HG03280 (cell line): ENCODE results near the gene HPD.
A peak's percentile ranks its signal among the peaks of the same experiment; 100 is the strongest.

Experiments
- ATAC-seq: cut with Tn5 transposase; IDR thresholded peaks from one replicate; pipeline ENCODE4 v1.9.1; 2021; ENCODE audit warnings: mild to moderate bottlenecking, moderate library complexity; ENCODE audit not compliant: unreplicated experiment

HPD gene

DNA sequence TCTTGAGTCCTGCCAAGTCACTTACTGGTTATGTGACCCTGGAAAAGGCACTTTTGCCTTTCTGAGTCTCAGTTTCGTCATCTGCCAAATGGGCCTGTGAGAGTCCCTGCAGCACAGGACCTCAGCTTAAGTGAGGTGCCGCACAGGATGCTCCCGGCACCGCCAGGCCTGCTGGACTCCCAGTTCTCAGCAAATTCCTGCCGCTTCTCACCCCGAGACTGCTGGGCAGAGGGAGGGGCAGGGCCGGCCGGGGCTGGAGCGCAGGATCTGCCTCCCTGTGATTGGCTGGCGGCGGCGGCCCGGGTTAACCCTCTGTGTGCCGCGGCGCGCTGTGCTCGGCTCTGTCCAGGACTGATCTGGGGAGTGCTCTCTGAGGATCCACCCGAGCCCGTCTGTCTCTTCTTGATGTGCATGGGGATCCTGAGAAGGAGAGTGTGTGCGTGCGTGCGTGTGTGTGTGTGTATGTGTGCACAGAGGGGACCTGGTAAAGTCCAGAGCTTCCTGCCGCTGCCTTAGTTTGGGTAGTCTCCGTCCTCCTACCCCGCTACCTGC, 46.3 kb downstream of the HPD start:
- peak; percentile 14 for ATAC-seq

GRCh38 chr12:121811434-121812319, 47.0 kb downstream of the HPD start:
- peak; percentile 73 for ATAC-seq

DNA sequence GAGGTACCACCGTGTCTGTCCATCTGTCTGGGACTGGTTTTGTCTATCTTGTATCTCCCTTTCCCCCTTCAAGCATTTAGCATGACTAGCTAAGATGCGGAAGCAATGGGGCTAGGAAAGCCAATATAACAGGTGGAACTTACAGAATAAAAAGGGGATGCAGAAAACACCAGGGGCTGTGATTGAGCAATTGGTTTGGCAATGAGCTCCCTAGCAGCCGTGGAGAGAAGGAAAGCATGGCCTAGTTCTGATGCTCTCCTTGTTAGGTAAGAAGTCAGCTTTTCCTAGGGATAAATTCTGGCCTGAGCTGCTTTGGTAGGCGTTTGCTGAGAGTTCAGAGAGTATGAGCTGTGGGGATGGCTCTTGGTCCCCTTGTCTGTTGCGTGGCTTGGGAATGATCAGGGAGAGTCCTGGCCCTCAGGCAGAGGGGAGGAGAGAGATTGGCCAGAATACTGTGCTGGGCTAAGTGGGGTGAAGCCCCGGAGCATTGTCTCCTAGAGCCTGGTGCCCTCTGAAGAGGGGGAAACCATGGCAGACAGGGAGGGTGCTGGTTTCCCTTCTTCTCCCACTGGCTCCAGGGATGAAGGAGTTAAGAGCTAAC, 47.7 kb downstream of the HPD start:
- ATAC-seq, result no peak

DNA sequence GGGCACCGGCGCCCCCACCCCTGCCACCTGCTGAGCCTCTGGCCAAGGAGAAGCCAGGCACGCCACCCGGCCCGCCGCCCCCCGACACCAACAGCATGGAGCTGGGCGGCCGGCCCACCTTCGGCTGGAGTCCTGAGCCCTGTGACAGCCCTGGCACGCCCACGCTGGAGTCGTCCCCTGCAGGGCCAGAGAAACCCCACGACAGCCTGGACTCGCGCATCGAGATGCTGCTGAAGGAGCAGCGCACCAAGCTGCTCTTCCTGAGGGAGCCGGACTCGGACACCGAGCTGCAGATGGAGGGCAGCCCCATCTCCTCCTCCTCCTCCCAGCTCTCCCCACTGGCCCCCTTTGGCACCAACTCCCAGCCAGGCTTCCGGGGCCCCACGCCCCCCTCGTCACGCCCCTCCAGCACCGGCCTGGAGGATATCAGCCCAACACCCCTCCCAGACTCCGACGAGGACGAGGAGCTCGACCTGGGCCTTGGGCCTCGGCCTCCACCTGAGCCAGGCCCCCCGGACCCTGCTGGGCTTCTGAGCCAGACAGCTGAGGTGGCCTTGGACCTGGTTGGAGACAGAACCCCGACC, 48.3 kb downstream of the HPD start:
- no peak for ATAC-seq

- ATAC-seq, result no peak
These were observed 48.9 kb downstream of the HPD start for GRCh38 chr12:121809712-121810116.

DNA sequence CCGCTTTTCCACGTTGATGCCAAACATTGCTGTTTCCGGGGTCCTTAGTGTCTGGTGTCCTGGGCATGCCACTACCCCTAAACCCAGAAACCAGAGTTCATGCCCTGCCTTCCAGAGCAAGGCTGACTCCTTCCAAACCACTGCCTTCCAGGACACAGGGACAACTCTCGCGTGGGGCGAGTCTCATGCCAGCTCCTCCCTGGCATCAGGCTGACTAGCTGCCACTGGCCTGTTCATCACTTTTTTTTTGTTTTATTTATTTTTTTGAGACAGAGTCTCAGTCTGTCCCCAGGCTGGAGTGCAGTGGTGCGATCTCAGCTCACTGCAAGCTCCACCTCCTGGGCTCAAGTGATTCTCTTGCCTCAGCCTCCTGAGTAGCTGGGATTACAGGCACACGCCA, 50.0 kb downstream of the HPD start:
- ATAC-seq, result no peak

- ATAC-seq, result no peak
These were observed 50.9 kb downstream of the HPD start for GRCh38 chr12:121807642-121808347.

GRCh38 chr12:121806546-121807423, 51.9 kb downstream of the HPD start:
- no peak for ATAC-seq

DNA sequence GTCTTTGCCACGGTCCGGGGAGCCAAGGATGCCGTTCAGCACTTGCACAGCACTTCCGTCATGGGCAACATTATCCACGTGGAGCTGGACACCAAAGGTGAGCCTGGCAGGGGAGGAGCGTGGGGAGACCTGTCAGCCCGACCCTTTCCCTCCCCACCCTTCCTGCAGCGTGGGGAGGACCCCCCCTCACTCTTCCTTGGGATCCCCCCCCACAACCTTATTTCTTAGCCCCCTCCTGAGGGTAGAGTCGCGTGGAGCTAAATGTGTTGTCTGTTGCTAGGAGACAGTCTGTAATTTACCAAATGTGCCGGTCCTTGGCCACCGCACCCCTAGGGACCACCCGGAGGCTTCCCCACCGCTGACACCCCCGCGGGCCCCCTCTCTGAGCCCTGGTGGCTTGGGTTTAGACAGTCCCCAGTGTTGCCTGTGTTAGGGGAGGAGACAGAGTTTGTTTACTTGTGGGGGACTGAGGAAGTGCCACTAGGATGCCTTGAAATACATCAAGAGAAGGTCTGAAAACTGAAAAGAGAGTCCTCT, 52.6 kb downstream of the HPD start:
- no peak for ATAC-seq

DNA sequence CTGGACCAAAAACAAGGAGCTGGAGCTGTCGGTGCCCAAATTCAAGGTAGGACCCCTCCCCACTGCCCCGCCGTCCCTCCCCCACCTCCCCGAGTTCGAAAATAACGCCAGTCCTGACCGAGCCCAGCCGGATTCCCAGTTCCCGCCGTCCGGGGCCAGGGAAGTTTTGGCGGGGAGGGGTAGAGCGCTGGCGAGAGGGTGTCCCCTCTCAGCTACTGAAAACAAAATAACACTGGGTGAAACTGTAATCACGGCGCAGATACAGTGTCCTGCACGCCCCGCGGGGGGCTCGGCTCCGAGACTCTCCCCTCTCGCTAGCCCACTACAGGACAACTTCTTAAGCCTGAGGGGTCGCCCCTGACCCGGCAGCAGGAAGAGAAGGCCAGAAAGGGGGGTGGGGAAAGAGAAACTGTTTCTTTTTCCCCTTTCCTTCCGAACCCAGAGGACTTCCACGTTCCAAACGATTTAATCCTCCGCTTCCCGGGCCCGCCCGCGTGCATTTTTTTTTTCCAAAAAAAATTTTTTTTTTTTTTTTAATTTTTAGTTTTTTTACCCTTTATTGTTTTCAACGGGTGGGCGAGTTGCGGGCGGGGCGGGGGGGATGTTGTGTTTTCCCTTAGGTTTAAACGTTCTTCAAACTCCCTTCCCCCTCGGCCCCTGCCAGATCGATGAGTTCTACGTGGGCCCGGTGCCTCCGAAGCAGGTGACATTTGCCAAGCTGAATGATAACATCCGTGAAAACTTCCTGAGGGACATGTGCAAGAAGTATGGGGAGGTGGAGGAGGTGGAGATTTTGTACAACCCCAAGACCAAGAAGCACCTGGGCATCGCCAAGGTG, 53.3 kb downstream of the HPD start:
- no peak for ATAC-seq

DNA sequence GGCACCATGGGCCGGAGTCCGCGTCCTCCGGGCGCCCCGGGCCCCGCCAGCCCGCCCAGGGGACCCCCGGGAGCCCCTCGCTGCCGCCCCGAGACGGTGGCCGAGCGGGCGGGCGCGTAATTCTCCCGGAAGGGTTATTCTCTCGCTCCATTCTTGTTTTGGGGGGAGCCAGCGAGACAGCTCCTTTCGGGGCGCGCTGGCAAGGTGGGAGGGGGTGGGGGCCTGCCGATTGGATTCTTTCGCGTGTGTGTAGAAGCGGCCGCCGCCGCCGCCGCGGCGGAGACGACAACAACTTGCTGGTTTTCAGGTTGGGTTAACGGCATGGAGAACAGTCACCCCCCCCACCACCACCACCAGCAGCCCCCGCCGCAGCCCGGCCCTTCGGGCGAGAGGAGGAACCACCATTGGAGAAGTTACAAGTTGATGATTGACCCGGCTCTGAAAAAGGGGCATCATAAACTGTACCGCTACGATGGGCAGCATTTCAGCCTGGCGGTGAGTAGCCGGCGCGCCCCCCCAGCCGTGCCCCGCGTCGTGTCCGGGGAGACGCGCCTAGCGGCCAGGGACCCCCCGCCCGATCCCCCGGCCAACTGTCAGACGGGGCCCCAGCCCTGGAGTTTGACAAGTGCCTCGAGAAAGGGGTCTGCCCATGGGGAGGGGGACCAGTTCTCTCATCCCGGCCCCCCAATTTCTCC, 54.1 kb downstream of the HPD start:
- ATAC-seq, result no peak

DNA sequence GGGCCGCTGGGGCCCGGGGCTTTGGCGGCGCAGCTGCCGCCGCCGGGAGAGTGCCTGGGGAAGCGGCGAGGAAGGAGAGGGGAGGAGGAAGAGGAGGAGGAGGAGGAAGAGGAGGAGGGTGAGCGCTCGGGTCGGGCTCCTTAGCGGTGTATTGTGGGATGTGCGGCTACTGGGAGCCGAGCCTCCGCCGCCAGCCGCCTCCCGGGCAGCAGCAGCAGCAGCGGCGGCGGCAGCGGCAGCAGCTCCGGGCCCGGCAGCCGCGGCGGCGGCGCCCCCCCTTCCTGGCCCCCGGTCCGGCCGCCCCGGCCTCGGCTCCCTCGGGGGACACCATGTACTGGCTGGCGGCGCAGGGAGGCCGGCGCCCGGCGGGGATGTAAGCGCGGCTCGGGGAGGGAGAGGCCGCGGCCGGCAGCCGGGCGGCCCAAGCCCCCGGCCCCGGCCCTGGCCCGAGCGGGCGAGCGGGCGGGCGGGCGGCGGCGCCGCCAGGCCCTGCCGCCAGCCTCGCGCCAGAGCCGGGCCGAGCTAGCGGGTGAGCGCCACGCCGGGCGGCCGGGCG, 54.7 kb downstream of the HPD start, which contains the start of gene SETD1B:
Gene SETD1B (plus strand): TSS at position 149 of the 556 bp plus-strand sequence. CDS start 729 bp downstream, outside the sequence.
- ATAC-seq, result no peak

DNA sequence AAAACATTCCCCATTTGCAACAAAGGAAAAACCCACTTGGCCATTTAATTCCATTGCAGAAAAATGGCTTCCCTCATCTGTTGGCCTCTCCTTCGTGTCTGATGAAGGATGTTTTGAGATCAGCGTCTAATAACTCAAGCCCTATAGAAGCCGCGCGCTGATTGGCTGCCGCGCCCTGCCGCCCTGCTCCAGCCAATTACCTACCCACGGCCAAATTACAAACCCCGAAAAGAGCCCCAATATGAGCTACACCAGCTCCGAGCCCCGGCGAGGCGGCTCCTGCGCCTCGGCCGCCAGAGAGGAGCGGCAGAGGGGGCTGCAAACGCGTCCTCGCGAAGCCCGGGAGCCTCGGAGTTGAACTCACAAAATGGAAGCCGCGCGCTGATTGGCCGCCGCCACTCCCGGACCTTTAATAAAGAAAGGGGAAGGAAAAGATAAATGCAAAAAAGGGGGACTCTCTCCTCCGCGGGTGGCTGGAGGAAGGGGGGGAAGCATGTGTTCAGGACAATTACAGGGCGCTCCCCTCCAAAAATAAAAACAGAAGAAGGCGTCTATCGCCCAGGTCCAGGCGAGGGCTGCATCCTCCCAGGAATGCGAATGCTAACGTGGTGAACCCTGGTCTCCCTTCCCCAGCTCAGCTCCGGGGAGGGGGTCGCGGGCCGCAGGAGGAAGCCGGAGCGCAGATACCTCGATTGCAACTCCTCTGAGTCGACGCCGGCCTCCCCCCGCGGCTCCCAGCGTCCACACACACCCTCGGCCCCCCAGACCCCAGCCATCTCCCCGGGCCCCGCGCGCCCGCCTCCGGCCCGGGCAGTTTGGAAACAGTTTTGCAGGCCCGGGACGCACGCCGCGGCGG, 55.6 kb downstream of the HPD start:
- peak; percentile 44 for ATAC-seq

- no peak for ATAC-seq
These were observed 56.2 kb downstream of the HPD start for GRCh38 chr12:121802485-121802842.

GRCh38 chr12:121801595-121802484, 56.8 kb downstream of the HPD start:
- ATAC-seq, result no peak
